HG02852 (cell line): ENCODE data around the gene UBTF.

Source experiments
- ATAC-seq: cut with Tn5 transposase; IDR thresholded peaks from one replicate; pipeline ENCODE4 v1.9.1; 2021; ENCODE audit warnings: mild to moderate bottlenecking, moderate library complexity; ENCODE audit not compliant: unreplicated experiment

UBTF gene

GRCh38 chr17:44214230-44214494 lies 5.3 kb downstream of the UBTF start:
- ATAC-seq, result no peak

- no peak for ATAC-seq
Measured at GRCh38 chr17:44213403-44214229, 5.9 kb downstream of the UBTF start.

DNA sequence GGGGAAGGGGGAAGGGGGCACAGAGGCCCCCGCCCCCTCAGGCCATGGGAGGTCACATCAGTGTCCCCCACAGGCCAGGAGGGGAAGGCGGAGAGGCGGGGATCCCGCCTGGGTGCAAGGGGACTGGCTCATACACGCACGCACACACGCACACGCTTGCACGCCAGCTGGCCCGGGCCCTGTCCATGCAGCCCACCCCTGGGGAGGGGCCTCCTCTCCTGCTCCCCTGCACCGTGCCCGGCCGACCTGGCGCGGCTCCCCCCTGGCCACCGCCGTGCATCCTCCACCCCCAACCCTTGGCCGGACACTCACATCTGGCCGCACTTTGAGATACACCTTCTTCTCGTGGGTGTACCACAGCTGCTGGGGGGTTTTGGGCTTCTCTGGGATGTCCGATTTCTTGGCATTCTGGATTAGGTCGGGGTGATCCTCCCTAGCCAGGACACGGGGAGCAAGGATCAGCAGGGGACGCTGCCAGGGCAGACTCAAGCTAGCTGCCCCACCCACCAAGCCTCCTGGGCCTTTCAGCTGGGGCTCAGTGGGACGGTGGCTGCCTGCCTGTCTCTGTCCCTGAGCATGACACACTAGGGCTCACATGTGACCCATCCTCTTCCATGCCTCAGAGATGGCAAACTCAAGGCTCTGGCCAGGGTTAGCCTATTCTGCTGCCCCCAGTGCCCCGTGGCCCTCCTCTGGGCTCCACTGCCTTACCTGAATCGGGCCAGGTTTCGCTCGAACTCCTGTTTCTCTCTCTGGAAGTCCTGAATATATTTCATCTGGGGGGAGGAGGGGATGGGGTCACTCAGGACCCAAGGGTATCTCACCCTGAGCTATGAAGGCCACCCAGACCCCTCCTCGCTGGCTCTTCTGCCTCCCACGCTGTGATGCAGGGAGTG lies 6.7 kb downstream of the UBTF start:
- ATAC-seq, result no peak

DNA sequence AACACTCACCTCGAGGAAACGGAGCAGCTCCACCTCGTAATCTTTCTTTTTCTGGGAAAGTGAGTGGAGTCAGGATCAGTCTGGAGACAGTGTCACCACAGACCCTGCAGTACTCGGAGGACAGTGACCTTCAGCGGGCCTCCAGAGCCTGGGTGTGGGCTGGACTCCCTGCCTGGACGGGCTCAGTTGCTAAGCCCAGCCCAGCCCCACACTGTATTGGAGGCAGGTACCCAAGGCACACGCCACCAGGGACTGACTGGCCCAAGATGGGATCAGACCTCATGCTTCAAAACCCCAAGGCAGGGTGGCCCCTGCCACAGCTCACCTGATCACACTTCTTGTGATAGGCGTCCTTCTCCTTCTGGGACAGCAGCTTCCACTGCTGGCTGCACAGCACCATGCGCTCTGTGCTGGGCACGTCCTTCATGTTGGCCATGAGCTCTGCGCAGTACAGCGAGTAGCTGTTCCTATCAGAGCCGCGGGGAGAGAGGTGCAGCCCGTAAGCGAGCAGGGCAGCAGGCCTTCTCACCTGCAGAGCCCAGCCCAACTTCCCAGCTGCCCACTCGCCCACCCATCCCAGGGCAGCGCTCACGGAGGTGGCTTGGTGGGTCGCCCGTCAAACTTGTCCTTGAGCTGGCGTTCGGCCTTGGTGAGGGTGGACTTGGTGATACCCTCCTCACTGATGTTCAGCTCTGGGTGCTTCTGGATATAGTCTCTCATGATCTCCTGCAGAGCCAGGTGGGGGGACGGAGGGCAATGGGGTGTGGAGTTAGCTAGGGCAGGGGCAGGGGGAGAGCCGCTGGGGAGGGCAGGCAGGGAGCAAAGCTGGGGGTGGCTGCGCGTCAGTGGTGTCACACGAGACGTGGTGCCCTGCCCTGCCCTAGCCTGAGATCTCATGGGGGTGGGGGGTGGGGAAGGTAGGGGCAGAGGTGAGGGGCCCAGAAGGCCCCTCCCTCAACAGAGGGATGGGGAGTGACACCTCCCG lies 7.9 kb downstream of the UBTF start:
- no peak for ATAC-seq

- peak; percentile 81 for ATAC-seq
Measured at GRCh38 chr17:44210342-44211192, 8.9 kb downstream of the UBTF start.

GRCh38 chr17:44209786-44210341 lies 9.6 kb downstream of the UBTF start:
- no peak for ATAC-seq

DNA sequence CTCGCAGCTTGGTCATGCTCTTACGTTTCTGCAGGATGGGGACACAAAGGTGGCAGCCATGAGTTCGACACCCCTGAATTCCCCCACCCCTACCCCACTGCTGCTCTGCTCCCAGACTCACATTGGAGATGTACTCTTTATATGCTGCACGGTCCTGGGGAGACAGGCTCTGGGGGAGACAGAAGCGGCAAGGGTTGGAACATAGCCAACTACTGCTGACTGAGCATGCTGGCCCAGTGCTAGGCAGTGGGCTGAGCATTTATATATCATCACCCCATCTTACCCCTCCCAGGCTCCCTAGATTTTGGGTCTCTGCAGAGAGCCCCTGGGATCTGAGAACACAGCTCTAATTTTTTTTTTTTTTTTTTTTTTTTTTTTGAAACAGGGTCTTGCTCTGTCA lies 11.7 kb downstream of the UBTF start:
- no peak for ATAC-seq

GRCh38 chr17:44207319-44207718 lies 12.2 kb downstream of the UBTF start:
- ATAC-seq, result no peak

DNA sequence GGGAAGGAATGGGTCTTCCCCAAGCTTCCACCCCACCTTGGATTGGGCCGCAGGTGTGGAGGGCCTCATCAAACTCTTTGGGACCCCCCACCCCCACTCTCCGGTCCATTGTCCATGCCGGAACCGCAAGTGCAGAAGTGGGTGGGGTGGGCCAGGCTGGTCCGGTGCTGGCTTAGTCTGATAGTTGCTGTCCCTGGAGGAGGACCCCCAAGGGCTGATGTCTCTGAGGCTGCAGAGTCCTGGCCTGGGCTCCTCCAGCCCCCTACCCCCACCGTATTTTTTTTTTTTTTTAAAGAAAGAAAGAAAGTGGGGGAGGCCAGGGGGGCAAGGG lies 12.7 kb downstream of the UBTF start:
- ATAC-seq, result no peak

DNA sequence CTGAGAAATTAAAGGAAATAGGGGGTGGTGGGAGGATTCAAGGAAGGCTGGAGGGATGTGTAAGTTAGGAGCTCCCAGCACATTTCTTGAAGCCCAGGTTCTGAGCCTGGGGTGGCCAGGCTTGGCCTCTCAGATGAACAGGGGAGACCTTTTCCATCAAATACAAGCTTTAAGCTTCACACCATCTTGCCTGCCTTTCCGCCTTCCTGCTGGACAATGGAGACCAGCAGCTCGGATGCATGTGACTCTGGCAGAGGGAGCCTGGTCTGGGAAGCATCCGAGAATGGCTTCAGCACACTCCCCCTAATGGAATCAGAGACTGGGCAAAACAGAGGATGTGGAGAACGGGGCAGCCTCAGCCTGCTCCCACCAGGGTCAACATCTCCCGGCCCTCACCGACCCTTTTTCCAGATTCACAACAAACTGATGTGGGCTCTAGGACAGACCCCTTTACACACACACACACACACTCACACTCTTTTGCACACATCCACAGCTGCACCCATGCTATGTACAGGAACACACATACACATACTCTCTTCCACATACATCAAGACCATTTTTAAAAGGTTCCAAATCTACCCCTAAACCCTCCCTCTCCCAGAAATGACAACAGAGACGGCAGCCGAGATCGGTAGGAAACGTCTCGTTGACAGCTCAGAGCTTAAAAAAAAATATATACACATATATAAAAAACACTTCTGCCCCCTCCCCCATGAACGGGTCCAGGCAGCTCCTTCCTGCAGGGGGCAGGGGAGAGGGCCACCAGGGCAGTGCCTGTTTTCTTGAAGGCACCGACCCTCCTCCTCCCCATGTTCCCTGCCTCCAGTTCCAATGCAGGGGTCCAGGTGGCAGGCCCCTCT lies 13.3 kb downstream of the UBTF start:
- no peak for ATAC-seq

- ATAC-seq, result no peak
Measured at GRCh38 chr17:44204441-44204882, 15.0 kb downstream of the UBTF start.

DNA sequence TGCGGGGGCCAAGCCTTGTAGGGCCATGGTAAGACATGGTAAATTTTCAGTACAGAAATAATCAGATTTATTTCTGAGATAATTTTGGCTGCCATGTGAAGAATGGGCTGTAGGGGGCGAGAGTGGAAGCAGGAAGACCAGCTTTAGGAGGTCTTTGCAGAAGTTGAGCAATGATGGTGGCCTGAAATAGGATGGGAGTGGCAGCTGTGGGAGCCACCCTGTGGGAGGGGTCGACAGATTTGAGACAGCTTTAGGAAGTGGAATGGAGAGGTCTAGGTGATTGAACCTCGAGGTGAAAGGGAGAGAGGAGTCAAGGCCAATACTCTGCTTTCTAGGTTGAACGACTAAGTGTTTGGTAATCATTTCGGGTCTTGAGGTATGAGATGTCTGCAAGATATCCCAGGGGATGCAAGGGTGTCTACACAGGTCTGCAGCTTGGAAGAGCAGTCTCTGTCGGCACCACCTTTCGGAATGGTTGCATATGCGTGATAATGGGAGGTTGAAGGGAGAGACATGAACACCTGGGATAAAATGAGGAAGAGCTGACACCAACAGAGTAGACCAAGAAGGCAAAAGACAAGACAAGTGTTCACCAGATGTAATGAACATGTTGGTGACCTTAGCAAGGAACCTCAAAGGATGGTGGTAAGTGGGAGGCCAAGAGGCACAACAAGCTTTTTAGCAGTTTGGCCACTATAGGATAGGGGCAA lies 15.6 kb downstream of the UBTF start:
- ATAC-seq, result no peak

DNA sequence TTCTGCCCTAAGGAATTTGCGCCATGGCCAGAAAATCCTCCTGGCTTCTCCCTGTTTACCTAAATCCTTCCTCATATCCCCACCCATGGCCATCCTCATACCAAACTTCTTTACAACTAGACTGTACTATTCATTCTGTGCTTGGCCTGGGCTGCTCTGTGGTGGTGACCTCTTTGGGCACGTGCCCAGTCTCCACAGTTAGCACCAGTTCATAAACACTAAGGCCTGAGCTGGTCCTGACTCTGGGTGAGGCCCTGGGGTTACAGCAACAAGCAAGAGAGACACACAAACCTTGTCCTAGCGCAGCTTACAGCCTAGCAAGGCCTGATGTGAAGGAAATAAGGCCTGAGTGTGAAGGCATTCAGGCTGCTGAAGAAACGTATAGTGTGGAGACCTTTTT lies 16.7 kb downstream of the UBTF start:
- ATAC-seq, result no peak

GRCh38 chr17:44200478-44201155 lies 18.9 kb downstream of the UBTF start:
- ATAC-seq, result peak; percentile 8

DNA sequence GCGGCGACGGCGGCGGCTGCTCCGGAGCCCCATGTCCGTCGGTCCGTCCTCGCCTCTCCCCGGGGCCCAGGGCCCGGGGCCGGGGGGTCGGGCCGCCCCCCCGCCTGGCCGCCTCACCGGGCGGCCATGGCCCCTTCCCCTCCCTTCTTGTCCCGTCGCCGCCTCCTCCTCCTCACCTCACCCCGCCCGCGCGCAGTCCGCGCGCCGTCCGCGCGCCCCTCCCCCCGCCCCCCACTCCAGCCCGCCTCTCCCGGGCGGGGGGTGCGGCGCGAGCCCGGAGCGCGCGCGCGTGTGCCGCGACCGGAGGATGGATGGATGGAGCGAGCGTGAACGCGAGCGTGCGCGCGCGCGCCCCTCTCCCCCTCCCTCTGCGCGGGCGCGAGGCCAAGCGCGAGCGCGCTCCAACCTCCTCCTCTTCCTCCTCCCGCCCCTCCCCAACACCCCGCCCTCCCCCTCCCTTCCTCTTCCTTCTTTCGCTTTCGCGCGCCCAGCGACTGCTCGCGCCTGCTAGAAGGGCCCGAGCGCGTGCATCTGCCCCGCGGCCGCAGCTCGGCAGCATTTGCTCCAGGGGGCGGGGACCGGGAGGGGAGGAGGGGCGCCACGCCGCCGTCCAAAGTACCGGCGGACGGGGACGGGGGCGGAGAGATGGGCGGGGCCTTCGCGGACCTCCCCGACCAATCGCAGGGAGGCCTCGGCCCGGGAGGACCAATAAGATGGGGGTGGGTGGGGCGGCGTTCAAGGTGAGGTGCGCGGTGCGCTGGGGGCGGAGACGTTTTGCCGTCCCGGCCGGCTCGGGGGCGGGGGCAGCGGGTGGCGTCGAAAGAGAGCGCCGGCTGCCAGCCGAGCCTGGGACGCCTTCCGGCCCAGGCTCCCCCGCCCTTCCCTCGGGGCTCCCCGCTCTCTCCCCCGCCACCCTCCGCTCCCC lies 19.7 kb downstream of the UBTF start, which contains the start of gene ATXN7L3:
Gene ATXN7L3, minus strand, starts transcription at position 332 of the 925 bp plus-strand sequence. CDS start 1,814 bp downstream, outside the sequence.
- ATAC-seq, result peak; percentile 58

GRCh38 chr17:44198721-44199552 lies 20.5 kb downstream of the UBTF start:
- ATAC-seq, result peak; percentile 17
